Inflammatory macrophage treated with lipopolysaccharide for 1 hour (primary cell): ENCODE results near the gene FGD4.

ENCODE experiments used
- DNase-seq, 2 donors: peaks; one replicate each; pipeline ENCODE4 v3.0.0-alpha.2; 2020 to 2022

FGD4 gene

GRCh38 chr12:32566663-32567295 lies 167.4 kb downstream of the FGD4 start:
- DNase-seq = no peak

GRCh38 chr12:32567296-32567674 lies 167.9 kb downstream of the FGD4 start:
- DNase-seq = no peak

- DNase-seq = no peak
These were observed 168.9 kb downstream of the FGD4 start for GRCh38 chr12:32568228-32568627.

- DNase-seq = no peak
These were observed 169.9 kb downstream of the FGD4 start for GRCh38 chr12:32569259-32569658.

- no peak for DNase-seq
These were observed 175.2 kb downstream of the FGD4 start for GRCh38 chr12:32574585-32574984.

GRCh38 chr12:32577328-32577727 lies 178.0 kb downstream of the FGD4 start:
- no peak for DNase-seq

- DNase-seq = peak; percentile 63 to 70
These were observed 184.2 kb downstream of the FGD4 start for GRCh38 chr12:32583534-32583933.

- no peak for DNase-seq
These were observed 186.3 kb downstream of the FGD4 start for GRCh38 chr12:32585680-32586079.

GRCh38 chr12:32586390-32586789 lies 187.0 kb downstream of the FGD4 start:
- DNase-seq = peak; percentile 37 to 41

- peak; percentile 29 to 33 for DNase-seq
These were observed 188.5 kb downstream of the FGD4 start for GRCh38 chr12:32587581-32588495.

GRCh38 chr12:32588604-32589003 lies 189.2 kb downstream of the FGD4 start:
- no peak for DNase-seq

- peak; percentile 75 to 78 for DNase-seq
These were observed 190.0 kb downstream of the FGD4 start for GRCh38 chr12:32589165-32589865.

GRCh38 chr12:32595251-32595650 lies 195.9 kb downstream of the FGD4 start:
- no peak for DNase-seq

- DNase-seq = no peak
These were observed 196.7 kb downstream of the FGD4 start for GRCh38 chr12:32596030-32596429.

GRCh38 chr12:32598688-32599087 lies 199.3 kb downstream of the FGD4 start:
- no peak for DNase-seq

- DNase-seq = peak; percentile 66 to 79
These were observed 201.3 kb downstream of the FGD4 start for GRCh38 chr12:32600681-32601080.

GRCh38 chr12:32603071-32603470 lies 203.7 kb downstream of the FGD4 start:
- no peak for DNase-seq

- DNase-seq = no peak
These were observed 204.5 kb downstream of the FGD4 start for GRCh38 chr12:32603858-32604257.

GRCh38 chr12:32604565-32604964 lies 205.2 kb downstream of the FGD4 start:
- DNase-seq = no peak

GRCh38 chr12:32605326-32606095 lies 206.2 kb downstream of the FGD4 start:
- DNase-seq = no peak

- DNase-seq = no peak
These were observed 207.1 kb downstream of the FGD4 start for GRCh38 chr12:32606443-32606842.

- no peak for DNase-seq
These were observed 210.6 kb downstream of the FGD4 start for GRCh38 chr12:32609966-32610365.

GRCh38 chr12:32611986-32612385 lies 212.6 kb downstream of the FGD4 start:
- no peak for DNase-seq
